Gastroesophageal sphincter (tissue), 3 donors: Measurements from ENCODE around the gene TMEFF2.

Experiments
- CTCF ChIP-seq, 4 experiments: fragments of 200-600 bp in 2 of 4; fragments of 450-650 bp in 2 of 4; sonication (generic) in 1 of 4; IDR thresholded peaks; one replicate each; pipeline ENCODE4 v1.5.1; 2017 to 2019; ENCODE audit warnings: antibody characterized with exemption in 4 of 4, mild to moderate bottlenecking in 2 of 4, moderate library complexity in 2 of 4
- POLR2A ChIP-seq, 2 donors: fragments of 450-650 bp; IDR thresholded peaks; one replicate each; pipeline ENCODE4 v1.6.1; 2017; ENCODE audit warnings: antibody characterized with exemption in 2 of 2, mild to moderate bottlenecking in 2 of 2, moderate library complexity in 1 of 2

- no peak for TF ChIP-seq CTCF (IDR thresholded peaks at IDR 0.05)
- no peak for TF ChIP-seq POLR2A (IDR thresholded peaks at IDR 0.05)
Observed at GRCh38 chr2:192201116-192201515, 6.4 kb upstream of the TMEFF2 start.
